Ovary (tissue), 3 donors: ENCODE results near the gene ZNF778.
"Not testable (repeated sequence)": the region's sequence is repeated elsewhere in the genome, so short reads cannot be mapped to it uniquely, and the experiment has no call there.

Experiments
- EP300 ChIP-seq: sonication (generic); formaldehyde crosslinking; IDR thresholded peaks from one replicate; pipeline ENCODE4 v1.6.1; 2017; ENCODE audit warnings: antibody characterized with exemption
- TF ChIP-seq, protein P1 (sequence below), 3 donors: fragments of 450-650 bp in 2 of 3; fragments of 200-600 bp in 1 of 3; IDR thresholded peaks; one replicate each; pipeline versions ENCODE4 v1.5.1 to v1.8.0; 2016 to 2022; ENCODE audit warnings: antibody characterized with exemption in 3 of 3, mild to moderate bottlenecking in 1 of 3
- donor health status: DM: no; HTN: no; CAD: no.

DNA sequence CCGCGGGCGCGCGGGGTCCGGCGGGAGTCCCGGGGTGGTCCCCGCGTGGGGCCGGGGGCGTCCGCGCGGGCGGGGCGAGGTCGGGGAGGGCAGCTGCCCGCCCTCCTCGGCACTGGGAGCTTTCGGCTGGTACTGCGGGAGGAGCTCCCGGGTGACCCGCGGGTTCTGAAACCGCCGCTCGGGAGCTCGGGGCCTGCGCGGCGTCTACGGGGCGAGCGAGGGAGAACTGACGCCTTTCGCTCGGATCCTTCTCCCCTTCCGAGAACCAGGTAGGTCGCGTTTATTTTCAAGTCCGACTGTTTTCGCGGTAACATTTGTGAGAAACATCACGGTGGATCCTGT lies 30.2 kb downstream of the ZNF778 start:
- TF ChIP-seq, protein P1, sequence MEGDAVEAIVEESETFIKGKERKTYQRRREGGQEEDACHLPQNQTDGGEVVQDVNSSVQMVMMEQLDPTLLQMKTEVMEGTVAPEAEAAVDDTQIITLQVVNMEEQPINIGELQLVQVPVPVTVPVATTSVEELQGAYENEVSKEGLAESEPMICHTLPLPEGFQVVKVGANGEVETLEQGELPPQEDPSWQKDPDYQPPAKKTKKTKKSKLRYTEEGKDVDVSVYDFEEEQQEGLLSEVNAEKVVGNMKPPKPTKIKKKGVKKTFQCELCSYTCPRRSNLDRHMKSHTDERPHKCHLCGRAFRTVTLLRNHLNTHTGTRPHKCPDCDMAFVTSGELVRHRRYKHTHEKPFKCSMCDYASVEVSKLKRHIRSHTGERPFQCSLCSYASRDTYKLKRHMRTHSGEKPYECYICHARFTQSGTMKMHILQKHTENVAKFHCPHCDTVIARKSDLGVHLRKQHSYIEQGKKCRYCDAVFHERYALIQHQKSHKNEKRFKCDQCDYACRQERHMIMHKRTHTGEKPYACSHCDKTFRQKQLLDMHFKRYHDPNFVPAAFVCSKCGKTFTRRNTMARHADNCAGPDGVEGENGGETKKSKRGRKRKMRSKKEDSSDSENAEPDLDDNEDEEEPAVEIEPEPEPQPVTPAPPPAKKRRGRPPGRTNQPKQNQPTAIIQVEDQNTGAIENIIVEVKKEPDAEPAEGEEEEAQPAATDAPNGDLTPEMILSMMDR (IDR thresholded peaks at IDR 0.05): not testable (repeated sequence)
- not testable (repeated sequence) for TF ChIP-seq EP300
